Endothelial cell of umbilical vein (primary cell): ENCODE measurements around the gene DGAT2. TPM values are rescaled to one million over a fixed set of nuclear protein-coding genes. Genes with fewer than 3 reads are reported as not detected.

Experiments
- BruUV-seq: library from RNA; stranded (reverse); fragments of 400-500 nt; replicated peaks from 2 replicates; lab custom pipeline; 2021; lab: Mats Ljungman, UMichigan
- CTCF ChIA-PET: fragments of 300-600, 350-600 bp; sonication (Branson Sonifier 250); formaldehyde crosslinking; loops from one replicate; lab custom pipeline; 2021; ENCODE audit warnings: antibody characterized with exemption, inconsistent platforms; lab: Charles Lee
- POLR2A ChIA-PET: fragments of 300-600, 350-600 bp; sonication (Branson Sonifier 250); formaldehyde crosslinking; loops from one replicate; lab custom pipeline; 2021; ENCODE audit warnings: antibody characterized with exemption, inconsistent platforms; lab: Charles Lee
- DNase-seq: peaks from one replicate; pipeline ENCODE4 v3.0.0-alpha.2; 2011; ENCODE audit warnings: low read depth, low spot score
- FAIRE-seq: peaks from 2 replicates; lab custom pipeline; 2011; peaks lifted over from hg19 to GRCh38; lab: Jason Lieb, UNC
- H2AFZ ChIP-seq: 2 replicates; pipeline ENCODE4 v1.6.0; 2012; ENCODE audit warnings: low read depth, low read length, control low read depth, inconsistent platforms
- H3K27ac ChIP-seq: 2 replicates; pipeline ENCODE4 v1.5.1; 2011; ENCODE audit warnings: low read depth, mild to moderate bottlenecking, control low read depth, low read length, moderate library complexity; ENCODE audit not compliant: insufficient read depth
- H3K27me3 ChIP-seq, 2 experiments: 2 replicates each; pipeline versions ENCODE4 v1.6.0 to v1.6.1; 2011; ENCODE audit warnings: low read length in 2 of 2, mixed read lengths in 1 of 2; ENCODE audit not compliant: control insufficient read depth in 2 of 2, insufficient read depth in 2 of 2
- H3K36me3 ChIP-seq, 2 experiments: 2 replicates in 1 of 2; 3 replicates in 1 of 2; pipeline ENCODE4 v1.5.1; 2011; ENCODE audit warnings: low read length in 2 of 2, mild to moderate bottlenecking in 1 of 2, moderate library complexity in 1 of 2; ENCODE audit not compliant: control insufficient read depth in 2 of 2, insufficient read depth in 2 of 2; ENCODE audit errors: extremely low read depth in 1 of 2
- H3K4me1 ChIP-seq: 3 replicates; pipeline ENCODE4 v1.5.1; 2011; ENCODE audit warnings: mild to moderate bottlenecking, low read length; ENCODE audit not compliant: control insufficient read depth, insufficient read depth; ENCODE audit errors: extremely low read depth
- H3K4me2 ChIP-seq: 2 replicates; pipeline ENCODE4 v1.6.1; 2011; ENCODE audit warnings: low read length, control low read depth, mixed read lengths; ENCODE audit not compliant: insufficient read depth
- H3K4me3 ChIP-seq, 3 experiments: fragments of 200-600 bp in 1 of 3; sonication (generic), shearing (Covaris generic) in 1 of 3; replicated peaks in 1 of 3; 2 replicates each; pipeline ENCODE4 v1.5.1; 2011 to 2016; ENCODE audit warnings: control low read depth in 3 of 3, low read length in 3 of 3, mild to moderate bottlenecking in 2 of 3, inconsistent platforms in 1 of 3, low read depth in 1 of 3, moderate library complexity in 1 of 3; ENCODE audit not compliant: insufficient read depth in 1 of 3
- H3K79me2 ChIP-seq: 2 replicates; pipeline ENCODE4 v1.6.0; 2012; ENCODE audit warnings: low read length, inconsistent platforms; ENCODE audit not compliant: control insufficient read depth, insufficient read depth
- H3K9ac ChIP-seq: replicated peaks from 2 replicates; pipeline ENCODE3; 2011; ENCODE audit warnings: low read length, control low read depth; ENCODE audit not compliant: insufficient read depth; ENCODE audit errors: extremely low read depth
- H3K9me1 ChIP-seq: replicated peaks from 3 replicates; pipeline ENCODE4 v1.6.0; 2011; ENCODE audit warnings: mild to moderate bottlenecking, low read length; ENCODE audit not compliant: control insufficient read depth, insufficient read depth; ENCODE audit errors: extremely low read depth
- H3K9me3 ChIP-seq: replicated peaks from 2 replicates; pipeline ENCODE4 v1.5.1; 2012; ENCODE audit warnings: low read length, inconsistent platforms; ENCODE audit not compliant: control insufficient read depth, insufficient read depth
- H4K20me1 ChIP-seq: replicated peaks from 2 replicates; pipeline ENCODE3; 2011; ENCODE audit warnings: mild to moderate bottlenecking, low read length; ENCODE audit not compliant: control insufficient read depth, insufficient read depth; ENCODE audit errors: extremely low read depth
- CTCF ChIP-seq, 2 donors: IDR thresholded peaks; 1 replicate in 1 of 2; 2 replicates in 1 of 2; pipeline ENCODE4 v1.5.1; 2011; ENCODE audit warnings: low read length in 2 of 2, mild to moderate bottlenecking in 2 of 2, moderate library complexity in 2 of 2, control low read depth in 1 of 2, inconsistent platforms in 1 of 2, low read depth in 1 of 2; ENCODE audit not compliant: insufficient read depth in 1 of 2; ENCODE audit errors: extremely low read depth in 1 of 2
- EZH2 ChIP-seq: IDR thresholded peaks from 2 replicates; pipeline ENCODE4 v1.6.1; 2012; ENCODE audit warnings: borderline replicate concordance, low read depth, mild to moderate bottlenecking, moderate library complexity, low read length, inconsistent platforms; ENCODE audit not compliant: severe bottlenecking
- FOS ChIP-seq: IDR thresholded peaks from 2 replicates; pipeline ENCODE4 v1.6.1; 2011; ENCODE audit warnings: mild to moderate bottlenecking, low read length, moderate library complexity, borderline replicate concordance; ENCODE audit not compliant: insufficient read depth
- GATA2 ChIP-seq: IDR thresholded peaks from 2 replicates; pipeline ENCODE4 v1.7.0; 2011; ENCODE audit warnings: low read depth, mild to moderate bottlenecking, moderate library complexity, mixed read lengths, low read length; ENCODE audit not compliant: insufficient read length, insufficient read depth
- JUN ChIP-seq: IDR thresholded peaks from 2 replicates; pipeline ENCODE4 v1.6.1; 2011; ENCODE audit warnings: borderline replicate concordance, low read depth; ENCODE audit not compliant: insufficient read length, insufficient read depth
- MAX ChIP-seq: IDR thresholded peaks from 2 replicates; pipeline ENCODE4 v1.6.1; 2011; ENCODE audit not compliant: insufficient read depth, insufficient read length
- MYC ChIP-seq: IDR thresholded peaks from one replicate; pipeline ENCODE4 v1.6.1; 2011; ENCODE audit warnings: mild to moderate bottlenecking, low read depth, low read length
- POLR2A ChIP-seq: IDR thresholded peaks from 2 replicates; pipeline ENCODE4 v1.6.1; 2012; ENCODE audit warnings: low read depth, mild to moderate bottlenecking, control low read depth, low read length
- POLR2AphosphoS5 ChIP-seq: IDR thresholded peaks from 2 replicates; pipeline ENCODE4 v1.6.1; 2012; ENCODE audit warnings: low read depth, mild to moderate bottlenecking, control low read depth, low read length, moderate library complexity; ENCODE audit not compliant: insufficient read depth
- dilution Hi-C: fragments of 300-500 bp; cut with MboI; formaldehyde crosslinking; loops from one replicate; pipeline ENCODE4 v1.15.0; 2019; ENCODE audit warnings: low sequenced_read_pairs; ENCODE audit not compliant: extremely low pct_ligation_motif_present
- intact Hi-C: fragments of 100-400 bp; cut with micrococcal nuclease; formaldehyde crosslinking; loops from one replicate; pipeline ENCODE4 v1.10.0; 2022
- polyA plus RNA-seq, 4 experiments: library from polyadenylated mRNA; depleted of rRNA in 3 of 4; stranded (reverse) in 3 of 4; unstranded in 1 of 4; fragments of >200 nt; gene quantifications; 2 replicates each; pipeline versions ENCODE4 v1.2.1 to v1.2.3, GENCODE V29; 2011 to 2012; ENCODE audit warnings: missing spikeins in 1 of 4
- total RNA-seq: library from RNA; stranded (reverse); gene quantifications from 2 replicates; pipeline ENCODE4 v1.2.3, GENCODE V29; 2021

Gene DGAT2
- total and polyA plus RNA-seq, 2 donors (not counting 3 experiments of a cell fraction or from before 2014, with no cell fraction given), result 0.55 to 0.79 TPM

GRCh38 chr11:75831915-75832502 lies 63.4 kb downstream of the DGAT2 start:
- POLR2A ChIA-PET, result interaction anchor here (0.9 kb wide), 1 partner anchor 25 kb away, joined by 3 read pairs; no protein-coding TSS in a partner anchor
- TF ChIP-seq POLR2A (peak; percentile 29), POLR2AphosphoS5 (no peak)
- Histone ChIP-seq H3K79me2 (peaks cover 88% of the 10 kb centered on the region), H3K27me3 (no peaks in the 10 kb centered on the region), H3K4me2 (no peak overlapping the region), H3K9ac (no peak overlapping the region), H4K20me1 (no peaks in the 10 kb centered on the region), H3K27ac (no peak overlapping the region), H3K4me1 (peaks cover 23% of the 10 kb centered on the region), H3K9me3 (no peaks in the 10 kb centered on the region), H3K36me3 (peaks cover 2% of the 10 kb centered on the region in 2 experiments), H3K4me3 (no peak overlapping the region), H2AFZ (no peak overlapping the region), H3K9me1 (no peaks in the 10 kb centered on the region)
- dilution Hi-C loops, result no loop called here
- CTCF ChIA-PET, result interaction anchor here (0.9 to 2.7 kb wide), 5 partner anchors 8 to 36 kb away, joined by 3 to 12 read pairs (median 3); no protein-coding TSS in a partner anchor
- DNase-seq (no peak), FAIRE-seq (no peak)
- no TSS peak for BruUV-seq
- intact Hi-C loops, result no loop called here

GRCh38 chr11:75834728-75835127 lies 66.2 kb downstream of the DGAT2 start:
- H2AFZ ChIP-seq, result no peak overlapping the region
- FAIRE-seq (no peak), DNase-seq (no peak)
- POLR2A ChIA-PET, result no interaction called here
- no peaks in the 10 kb centered on the region for H3K27me3 ChIP-seq
- H3K9ac ChIP-seq, result no peak overlapping the region
- peaks cover 5% of the 10 kb centered on the region for H3K4me1 ChIP-seq
- intact Hi-C loops (no loop called here), dilution Hi-C loops (no loop called here)
- no peaks in the 10 kb centered on the region for H4K20me1 ChIP-seq
- H3K4me3 ChIP-seq, result no peak overlapping the region
- H3K27ac ChIP-seq, result no peak overlapping the region
- no peak overlapping the region for H3K4me2 ChIP-seq
- H3K9me1 ChIP-seq, result no peaks in the 10 kb centered on the region
- H3K79me2 ChIP-seq, result peaks cover 94% of the 10 kb centered on the region
- TF ChIP-seq POLR2A (no peak), FOS (no peak), GATA2 (no peak), POLR2AphosphoS5 (no peak), EZH2 (no peak), JUN (no peak), MYC (no peak), MAX (no peak), CTCF (IDR thresholded peaks at IDR 0.05; ENCODE audit: extremely low read depth in 1 of 2, insufficient read depth in 1 of 2, low read depth in 1 of 2, low read length in 2 of 2) (no peak)
- no peaks in the 10 kb centered on the region for H3K9me3 ChIP-seq
- CTCF ChIA-PET, result no interaction called here
- no TSS peak for BruUV-seq
- peaks cover 2 to 4% of the 10 kb centered on the region in 2 experiments for H3K36me3 ChIP-seq
